Measurements from ENCODE around the gene NOL4L. TPM values are rescaled to one million over a fixed set of nuclear protein-coding genes. Genes with fewer than 3 reads are reported as not detected.

Gene NOL4L
- total RNA-seq, 4 donors from 2014 or later = 5.8 to 19.4 (median 12.8) TPM

- intact Hi-C loops (cut with DNase I) = no loop called here
- H3K27me3 ChIP-seq = no peaks in the 10 kb centered on the region
- H3K27ac ChIP-seq (replicated peaks in 1 of 4) = no peak overlapping the region
- H3K9me3 ChIP-seq = no peaks in the 10 kb centered on the region
- DNase-seq (ENCODE audit: extremely low spot score) = no peak
- 81% methylated on average over 3 of the region's 3 CpGs for WGBS
- H3K36me3 ChIP-seq = peaks cover 0 to 29% (median 13%) of the 10 kb centered on the region in 4 donors
- H3K4me3 ChIP-seq = no peak overlapping the region
- TF ChIP-seq POLR2AphosphoS5 (IDR thresholded peaks at IDR 0.05) = no peak
- TF ChIP-seq CTCF (IDR thresholded peaks at IDR 0.05) = no peak
- no peak for TF ChIP-seq POLR2A (IDR thresholded peaks at IDR 0.05; ENCODE audit: low read depth)
- TF ChIP-seq EP300 (IDR thresholded peaks at IDR 0.05) = no peak
- peaks cover 0 to 14% (median 7%) of the 10 kb centered on the region in 4 donors for H3K4me1 ChIP-seq
Measured at GRCh38 chr20:32396646-32397160, 188.4 kb downstream of the NOL4L start.

- H3K4me1 ChIP-seq = peaks cover 0 to 9% (median 4%) of the 10 kb centered on the region in 4 donors
- H3K27ac ChIP-seq (replicated peaks in 1 of 4) = no peak overlapping the region
- H3K9me3 ChIP-seq = no peaks in the 10 kb centered on the region
- intact Hi-C loops (cut with DNase I) = no loop called here
- no peaks in the 10 kb centered on the region for H3K27me3 ChIP-seq
- 92% methylated on average over 3 of the region's 3 CpGs for WGBS
- DNase-seq (ENCODE audit: extremely low spot score) = no peak
- peaks cover 0 to 31% (median 23%) of the 10 kb centered on the region in 4 donors for H3K36me3 ChIP-seq
- TF ChIP-seq CTCF (IDR thresholded peaks at IDR 0.05) (no peak), POLR2AphosphoS5 (IDR thresholded peaks at IDR 0.05) (no peak), EP300 (IDR thresholded peaks at IDR 0.05) (no peak), POLR2A (IDR thresholded peaks at IDR 0.05; ENCODE audit: low read depth) (no peak)
- no peak overlapping the region for H3K4me3 ChIP-seq
Measured at GRCh38 chr20:32395066-32395465, 190.1 kb downstream of the NOL4L start.

Other genes with a start within 250 kb of the NOL4L start
- gene ASXL1, start 227.0 kb downstream of the NOL4L start, total RNA-seq = 10 to 100 TPM; 56.5 to 66.7 (median 61.8) TPM
- under 1 TPM in 1 of 4 donors, not detected in 3; 0.06 TPM for gene C20orf203, start 88.6 kb upstream of the NOL4L start, total RNA-seq
- 10 to 100 TPM; 24.5 to 35.2 (median 30.9) TPM for gene COMMD7, start 158.1 kb upstream of the NOL4L start, total RNA-seq
- gene DNMT3B, start 177.1 kb upstream of the NOL4L start, total RNA-seq = under 1 TPM; 0.40 to 0.97 (median 0.66) TPM
- gene MAPRE1, start 234.6 kb upstream of the NOL4L start, total RNA-seq = 100 to 1,000 TPM; 124 to 167 (median 143) TPM